Astrocyte (in vitro differentiated cells and primary cell): ENCODE results near the gene ZMYM1. TPM values are rescaled to one million over a fixed set of nuclear protein-coding genes. Genes with fewer than 3 reads are reported as not detected.

Source experiments
- DNase-seq: peaks from one replicate; pipeline ENCODE4 v3.0.0-alpha.2; 2010; ENCODE audit warnings: low read depth
- FAIRE-seq: peaks from 2 replicates; lab custom pipeline; 2011; peaks lifted over from hg19 to GRCh38; lab: Jason Lieb, UNC
- H2AFZ ChIP-seq: 2 replicates; pipeline ENCODE4 v1.6.0; 2012; ENCODE audit warnings: low read depth, low read length, inconsistent platforms
- H3K27ac ChIP-seq: 2 replicates; pipeline ENCODE4 v1.5.1; 2011; ENCODE audit warnings: low read depth, low read length, inconsistent platforms
- H3K27me3 ChIP-seq: 2 replicates; pipeline ENCODE4 v1.6.0; 2011; ENCODE audit warnings: low read length, inconsistent platforms; ENCODE audit not compliant: insufficient read depth
- H3K36me3 ChIP-seq: 2 replicates; pipeline ENCODE4 v1.5.1; 2011; ENCODE audit warnings: low read length, inconsistent platforms; ENCODE audit not compliant: insufficient read depth
- H3K4me1 ChIP-seq: 2 replicates; pipeline ENCODE4 v1.5.1; 2011; ENCODE audit warnings: low read length, inconsistent platforms; ENCODE audit not compliant: insufficient read depth
- H3K4me2 ChIP-seq: 2 replicates; pipeline ENCODE4 v1.6.0; 2012; ENCODE audit warnings: low read length, inconsistent platforms
- H3K4me3 ChIP-seq: 2 replicates; pipeline ENCODE4 v1.5.1; 2011; ENCODE audit warnings: low read depth, mild to moderate bottlenecking, low read length, inconsistent platforms; ENCODE audit not compliant: insufficient read depth
- H3K79me2 ChIP-seq: 2 replicates; pipeline ENCODE4 v1.6.0; 2012; ENCODE audit warnings: mild to moderate bottlenecking, low read length, inconsistent platforms; ENCODE audit not compliant: insufficient read depth
- H3K9ac ChIP-seq: 2 replicates; pipeline ENCODE4 v1.6.0; 2012; ENCODE audit warnings: mild to moderate bottlenecking, low read length, inconsistent platforms
- H3K9me3 ChIP-seq: 2 replicates; pipeline ENCODE4 v1.5.1; 2012; ENCODE audit warnings: low read depth, mild to moderate bottlenecking, low read length, inconsistent platforms; ENCODE audit not compliant: insufficient read depth
- H4K20me1 ChIP-seq: 2 replicates; pipeline ENCODE4 v1.6.0; 2012; ENCODE audit warnings: low read length, inconsistent platforms; ENCODE audit not compliant: insufficient read depth
- H3K27ac Mint-ChIP-seq: one replicate; pipeline ENCODE4 v1.8.0; 2021; ENCODE audit warnings: mild to moderate bottlenecking, mixed read lengths; ENCODE audit not compliant: unreplicated experiment
- H3K27me3 Mint-ChIP-seq: one replicate; pipeline ENCODE4 v1.8.0; 2021; ENCODE audit warnings: low read depth, mixed read lengths; ENCODE audit not compliant: unreplicated experiment
- H3K36me3 Mint-ChIP-seq: one replicate; pipeline ENCODE4 v1.8.0; 2021; ENCODE audit warnings: low read depth, mixed read lengths; ENCODE audit not compliant: unreplicated experiment
- H3K4me1 Mint-ChIP-seq: one replicate; pipeline ENCODE4 v1.8.0; 2021; ENCODE audit warnings: low read depth, mixed read lengths; ENCODE audit not compliant: unreplicated experiment
- H3K4me3 Mint-ChIP-seq: one replicate; pipeline ENCODE4 v1.8.0; 2021; ENCODE audit warnings: mild to moderate bottlenecking, moderate library complexity, mixed read lengths; ENCODE audit not compliant: unreplicated experiment
- H3K9me3 Mint-ChIP-seq: one replicate; pipeline ENCODE4 v1.8.0; 2021; ENCODE audit warnings: mild to moderate bottlenecking, mixed read lengths; ENCODE audit not compliant: unreplicated experiment
- EZH2 ChIP-seq: IDR thresholded peaks from 2 replicates; pipeline ENCODE4 v1.6.1; 2012; ENCODE audit warnings: mild to moderate bottlenecking, low read length, inconsistent platforms; ENCODE audit not compliant: insufficient read depth
- total RNA-seq: library from RNA; stranded (reverse); gene quantifications from 2 replicates; pipeline ENCODE4 v1.2.1, GENCODE V29; 2021
- TF ChIP-seq, protein P1 (sequence below): IDR thresholded peaks from 2 replicates; pipeline ENCODE4 v1.5.1; 2011; ENCODE audit warnings: low read depth, mild to moderate bottlenecking, inconsistent platforms, low read length, moderate library complexity; ENCODE audit not compliant: insufficient read depth

The ZMYM1 gene
- total RNA-seq, 1 donor from 2014 or later = 15.1 TPM

DNA sequence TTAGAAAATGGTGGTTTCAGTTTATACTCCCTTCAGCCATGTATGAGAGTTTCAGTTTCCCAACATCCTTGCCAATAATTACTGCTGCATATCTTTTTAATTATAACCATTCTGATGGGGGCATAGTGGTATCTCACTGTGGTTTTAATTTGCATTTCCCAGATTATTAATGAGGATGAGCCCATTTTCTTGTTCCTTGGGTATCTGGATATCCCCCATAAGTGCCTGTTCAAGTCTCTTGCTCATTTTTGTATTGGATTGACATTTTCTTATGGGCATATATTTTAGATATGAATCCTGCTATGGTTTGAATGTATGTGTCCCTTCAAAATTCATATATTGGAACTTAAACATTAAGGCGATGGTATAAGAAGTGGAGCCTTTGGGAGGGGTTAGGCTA lies 45.8 kb upstream of the ZMYM1 start:
- no peak overlapping the region for H3K9ac ChIP-seq
- H3K36me3 ChIP-seq = no peaks in the 10 kb centered on the region
- H2AFZ ChIP-seq = no peak overlapping the region
- H3K27ac ChIP-seq = no peak overlapping the region
- no peaks in the 10 kb centered on the region for H3K27me3 ChIP-seq
- no peak overlapping the region for H3K4me3 ChIP-seq
- Mint-ChIP-seq H3K4me3 (no peak overlapping the region), H3K36me3 (no peaks in the 10 kb centered on the region), H3K27ac (no peak overlapping the region), H3K4me1 (peaks cover 9% of the 10 kb centered on the region), H3K9me3 (peaks cover 3% of the 10 kb centered on the region), H3K27me3 (no peaks in the 10 kb centered on the region)
- H3K4me1 ChIP-seq = peaks cover 13% of the 10 kb centered on the region
- H4K20me1 ChIP-seq = no peaks in the 10 kb centered on the region
- peaks cover 23% of the 10 kb centered on the region for H3K79me2 ChIP-seq
- no peak for TF ChIP-seq EZH2
- TF ChIP-seq, protein P1, sequence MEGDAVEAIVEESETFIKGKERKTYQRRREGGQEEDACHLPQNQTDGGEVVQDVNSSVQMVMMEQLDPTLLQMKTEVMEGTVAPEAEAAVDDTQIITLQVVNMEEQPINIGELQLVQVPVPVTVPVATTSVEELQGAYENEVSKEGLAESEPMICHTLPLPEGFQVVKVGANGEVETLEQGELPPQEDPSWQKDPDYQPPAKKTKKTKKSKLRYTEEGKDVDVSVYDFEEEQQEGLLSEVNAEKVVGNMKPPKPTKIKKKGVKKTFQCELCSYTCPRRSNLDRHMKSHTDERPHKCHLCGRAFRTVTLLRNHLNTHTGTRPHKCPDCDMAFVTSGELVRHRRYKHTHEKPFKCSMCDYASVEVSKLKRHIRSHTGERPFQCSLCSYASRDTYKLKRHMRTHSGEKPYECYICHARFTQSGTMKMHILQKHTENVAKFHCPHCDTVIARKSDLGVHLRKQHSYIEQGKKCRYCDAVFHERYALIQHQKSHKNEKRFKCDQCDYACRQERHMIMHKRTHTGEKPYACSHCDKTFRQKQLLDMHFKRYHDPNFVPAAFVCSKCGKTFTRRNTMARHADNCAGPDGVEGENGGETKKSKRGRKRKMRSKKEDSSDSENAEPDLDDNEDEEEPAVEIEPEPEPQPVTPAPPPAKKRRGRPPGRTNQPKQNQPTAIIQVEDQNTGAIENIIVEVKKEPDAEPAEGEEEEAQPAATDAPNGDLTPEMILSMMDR = no peak
- DNase-seq = no peak
- H3K4me2 ChIP-seq = no peak overlapping the region
- FAIRE-seq = no peak
- no peaks in the 10 kb centered on the region for H3K9me3 ChIP-seq

- DNase-seq (no peak), FAIRE-seq (no peak)
- Histone ChIP-seq H3K4me1 (no peaks in the 10 kb centered on the region), H3K79me2 (no peaks in the 10 kb centered on the region), H3K9me3 (no peaks in the 10 kb centered on the region), H4K20me1 (no peaks in the 10 kb centered on the region), H3K4me2 (no peak overlapping the region), H2AFZ (no peak overlapping the region), H3K27me3 (no peaks in the 10 kb centered on the region), H3K27ac (no peak overlapping the region), H3K4me3 (no peak overlapping the region), H3K9ac (no peak overlapping the region), H3K36me3 (no peaks in the 10 kb centered on the region)
- Mint-ChIP-seq H3K9me3 (peaks cover 3% of the 10 kb centered on the region), H3K36me3 (no peaks in the 10 kb centered on the region), H3K27me3 (peaks cover 2% of the 10 kb centered on the region), H3K4me3 (no peak overlapping the region), H3K27ac (no peak overlapping the region), H3K4me1 (no peaks in the 10 kb centered on the region)
- TF ChIP-seq, protein P1 = no peak
- no peak for TF ChIP-seq EZH2
Measured at GRCh38 chr1:35036621-35037020, 42.6 kb upstream of the ZMYM1 start.

GRCh38 chr1:35037206-35037605 lies 42.0 kb upstream of the ZMYM1 start:
- Histone ChIP-seq H4K20me1 (no peaks in the 10 kb centered on the region), H3K9me3 (no peaks in the 10 kb centered on the region), H3K79me2 (no peaks in the 10 kb centered on the region), H3K4me1 (no peaks in the 10 kb centered on the region), H3K27me3 (no peaks in the 10 kb centered on the region), H2AFZ (no peak overlapping the region), H3K27ac (no peak overlapping the region), H3K4me3 (no peak overlapping the region), H3K9ac (no peak overlapping the region), H3K4me2 (no peak overlapping the region), H3K36me3 (no peaks in the 10 kb centered on the region)
- FAIRE-seq (no peak), DNase-seq (no peak)
- Mint-ChIP-seq H3K9me3 (peaks cover 3% of the 10 kb centered on the region), H3K4me1 (no peaks in the 10 kb centered on the region), H3K27me3 (peaks cover 2% of the 10 kb centered on the region), H3K4me3 (no peak overlapping the region), H3K36me3 (no peaks in the 10 kb centered on the region), H3K27ac (no peak overlapping the region)
- TF ChIP-seq, protein P1 = no peak
- no peak for TF ChIP-seq EZH2
